ENCODE measurements around the gene FURIN. TPM values are rescaled to one million over a fixed set of nuclear protein-coding genes. Genes with fewer than 3 reads are reported as not detected.

FURIN gene
- 10 to 100 TPM; 37.2 to 40.3 TPM for total RNA-seq
- 10 to 100 TPM in 1 of 2 donors, 1 to 10 TPM in 1; 1.6 to 11.6 TPM for polyA plus RNA-seq

- peak within 1 kb of the TSS in 6 of 7 donors; percentile 79 to 98 (median 93) for H3K27ac Mint-ChIP-seq
- H3K9me3 Mint-ChIP-seq, result peaks cover 0 to 1% (median 0%) of the 10 kb centered on the region in 8 donors
- ChIA-PET CTCF (ENCODE audit: partially characterized antibody) (interaction anchor here (0.6 kb wide), 1 partner anchor 95 kb away, joined by 3 read pairs; no protein-coding TSS in a partner anchor), POLR2A (ENCODE audit: partially characterized antibody) (interaction anchor here (0.6 to 1.0 kb wide), 3 partner anchors 38 to 62 kb away, joined by 3 to 5 read pairs (median 3); no protein-coding TSS in a partner anchor)
- intact Hi-C loops (cut with micrococcal nuclease), result no loop called here
- peak within 1 kb of the TSS in 7 of 8 donors; percentile 17 to 88 (median 36) for H3K4me3 Mint-ChIP-seq
- H3K4me1 Mint-ChIP-seq, result peaks cover 21 to 52% (median 32%) of the 10 kb centered on the region in 4 donors
- peak in 1 of 5 donors; percentile 15 for DNase-seq
- Histone ChIP-seq H3K9me3 (ENCODE audit: control insufficient read depth in 1 of 2, low read length in 2 of 2) (no peaks in the 10 kb centered on the region), H3K36me3 (ENCODE audit: insufficient read depth, low read length) (no peaks in the 10 kb centered on the region), H3K27me3 (ENCODE audit: insufficient read depth, low read length) (no peaks in the 10 kb centered on the region), H3K4me3 (ENCODE audit: low read length in 2 of 2) (no peak within 1 kb of the TSS), H3K27ac (ENCODE audit: low read depth, low read length) (peak within 1 kb of the TSS; percentile 68), H3K4me1 (ENCODE audit: insufficient read depth, low read length) (peaks cover 34% of the 10 kb centered on the region)
- H3K36me3 Mint-ChIP-seq, result peaks cover 0 to 11% of the 10 kb centered on the region in 2 donors
- H3K27me3 Mint-ChIP-seq, result no peaks in the 10 kb centered on the region
These were observed at the start of gene FURIN for GRCh38 chr15:90868261-90868689. Gene FURIN (plus strand): TSS chr15:90868588. CDS start chr15:90875741, 7,153 bp downstream.

- H3K9me3 Mint-ChIP-seq, result no peaks in the 10 kb centered on the region
- ChIA-PET CTCF (ENCODE audit: partially characterized antibody) (no interaction called here), POLR2A (ENCODE audit: partially characterized antibody) (no interaction called here)
- H3K36me3 Mint-ChIP-seq, result no peaks in the 10 kb centered on the region
- no peaks in the 10 kb centered on the region for H3K36me3 ChIP-seq (ENCODE audit: insufficient read depth, low read length)
- peak overlapping the region in 2 of 7 donors; percentile 12 to 29 for H3K27ac Mint-ChIP-seq
- no peaks in the 10 kb centered on the region for H3K27me3 ChIP-seq (ENCODE audit: insufficient read depth, low read length)
- H3K9me3 ChIP-seq (ENCODE audit: control insufficient read depth in 1 of 2, low read length in 2 of 2), result no peaks in the 10 kb centered on the region
- H3K4me1 ChIP-seq (ENCODE audit: insufficient read depth, low read length), result peaks cover 35% of the 10 kb centered on the region
- no peak overlapping the region for H3K27ac ChIP-seq (ENCODE audit: low read depth, low read length)
- H3K4me1 Mint-ChIP-seq, result peaks cover 5 to 30% (median 21%) of the 10 kb centered on the region in 4 donors
- no peak for DNase-seq
- no peaks in the 10 kb centered on the region for H3K27me3 Mint-ChIP-seq
- no peak overlapping the region for H3K4me3 ChIP-seq (ENCODE audit: low read length in 2 of 2)
- H3K4me3 Mint-ChIP-seq, result no peak overlapping the region
- intact Hi-C loops (cut with micrococcal nuclease), result no loop called here
These were observed 49.0 kb upstream of the FURIN start for GRCh38 chr15:90819390-90819789.

GRCh38 chr15:90819850-90820249 lies 48.5 kb upstream of the FURIN start:
- H3K4me1 ChIP-seq (ENCODE audit: insufficient read depth, low read length), result peaks cover 30% of the 10 kb centered on the region
- H3K4me3 Mint-ChIP-seq, result no peak overlapping the region
- H3K4me1 Mint-ChIP-seq, result peaks cover 5 to 25% (median 17%) of the 10 kb centered on the region in 4 donors
- H3K27me3 Mint-ChIP-seq, result no peaks in the 10 kb centered on the region
- H3K27ac ChIP-seq (ENCODE audit: low read depth, low read length), result no peak overlapping the region
- CTCF ChIA-PET (ENCODE audit: partially characterized antibody), result no interaction called here
- no peaks in the 10 kb centered on the region for H3K9me3 Mint-ChIP-seq
- no peak for DNase-seq
- no peaks in the 10 kb centered on the region for H3K9me3 ChIP-seq (ENCODE audit: control insufficient read depth in 1 of 2, low read length in 2 of 2)
- intact Hi-C loops (cut with micrococcal nuclease), result no loop called here
- no peaks in the 10 kb centered on the region for H3K36me3 Mint-ChIP-seq
- POLR2A ChIA-PET (ENCODE audit: partially characterized antibody), result no interaction called here
- H3K27me3 ChIP-seq (ENCODE audit: insufficient read depth, low read length), result no peaks in the 10 kb centered on the region
- H3K36me3 ChIP-seq (ENCODE audit: insufficient read depth, low read length), result no peaks in the 10 kb centered on the region
- no peak overlapping the region for H3K4me3 ChIP-seq (ENCODE audit: low read length in 2 of 2)
- H3K27ac Mint-ChIP-seq, result no peak overlapping the region

- Mint-ChIP-seq H3K4me3 (no peak overlapping the region), H3K27ac (peak overlapping the region in 1 of 7 donors; percentile 64), H3K4me1 (peaks cover 2 to 19% (median 11%) of the 10 kb centered on the region in 4 donors), H3K9me3 (no peaks in the 10 kb centered on the region), H3K27me3 (no peaks in the 10 kb centered on the region), H3K36me3 (no peaks in the 10 kb centered on the region)
- Histone ChIP-seq H3K4me3 (ENCODE audit: low read length in 2 of 2) (no peak overlapping the region), H3K27me3 (ENCODE audit: insufficient read depth, low read length) (no peaks in the 10 kb centered on the region), H3K27ac (ENCODE audit: low read depth, low read length) (no peak overlapping the region), H3K36me3 (ENCODE audit: insufficient read depth, low read length) (no peaks in the 10 kb centered on the region), H3K9me3 (ENCODE audit: control insufficient read depth in 1 of 2, low read length in 2 of 2) (no peaks in the 10 kb centered on the region), H3K4me1 (ENCODE audit: insufficient read depth, low read length) (peaks cover 24% of the 10 kb centered on the region)
- DNase-seq, result no peak
- ChIA-PET POLR2A (ENCODE audit: partially characterized antibody) (no interaction called here), CTCF (ENCODE audit: partially characterized antibody) (interaction anchor here (1.0 kb wide), 1 partner anchor 66 kb away, joined by 3 read pairs; no protein-coding TSS in a partner anchor)
- intact Hi-C loops (cut with micrococcal nuclease), result no loop called here
These were observed 47.9 kb upstream of the FURIN start for GRCh38 chr15:90820481-90820880.

GRCh38 chr15:90822204-90822955 lies 46.0 kb upstream of the FURIN start:
- Histone ChIP-seq H3K9me3 (ENCODE audit: control insufficient read depth in 1 of 2, low read length in 2 of 2) (no peaks in the 10 kb centered on the region), H3K4me3 (ENCODE audit: low read length in 2 of 2) (no peak overlapping the region), H3K27me3 (ENCODE audit: insufficient read depth, low read length) (no peaks in the 10 kb centered on the region), H3K27ac (ENCODE audit: low read depth, low read length) (no peak overlapping the region), H3K36me3 (ENCODE audit: insufficient read depth, low read length) (no peaks in the 10 kb centered on the region), H3K4me1 (ENCODE audit: insufficient read depth, low read length) (peaks cover 15% of the 10 kb centered on the region)
- no peak overlapping the region for H3K27ac Mint-ChIP-seq
- H3K36me3 Mint-ChIP-seq, result no peaks in the 10 kb centered on the region
- no peak for DNase-seq
- peaks cover 0 to 2% of the 10 kb centered on the region in 2 donors for H3K27me3 Mint-ChIP-seq
- H3K4me3 Mint-ChIP-seq, result no peak overlapping the region
- H3K9me3 Mint-ChIP-seq, result peaks cover 0 to 3% (median 0%) of the 10 kb centered on the region in 8 donors
- ChIA-PET POLR2A (ENCODE audit: partially characterized antibody) (interaction anchor here (1.2 kb wide), 1 partner anchor 11 kb away, joined by 3 read pairs; no protein-coding TSS in a partner anchor), CTCF (ENCODE audit: partially characterized antibody) (interaction anchor here (1.4 kb wide), 1 partner anchor 52 kb away, joined by 3 read pairs; no protein-coding TSS in a partner anchor)
- peaks cover 1 to 9% (median 8%) of the 10 kb centered on the region in 4 donors for H3K4me1 Mint-ChIP-seq
- intact Hi-C loops (cut with micrococcal nuclease), result no loop called here

- H3K27ac Mint-ChIP-seq, result peak overlapping the region in 1 of 7 donors; percentile 29
- H3K4me3 ChIP-seq (ENCODE audit: low read length in 2 of 2), result no peak overlapping the region
- no peaks in the 10 kb centered on the region for H3K9me3 ChIP-seq (ENCODE audit: control insufficient read depth in 1 of 2, low read length in 2 of 2)
- peaks cover 3% of the 10 kb centered on the region for H3K4me1 ChIP-seq (ENCODE audit: insufficient read depth, low read length)
- peaks cover 0 to 2% of the 10 kb centered on the region in 2 donors for H3K27me3 Mint-ChIP-seq
- no peak for DNase-seq
- ChIA-PET CTCF (ENCODE audit: partially characterized antibody) (interaction anchor here (0.7 kb wide), 1 partner anchor 339 kb away, joined by 3 read pairs; no protein-coding TSS in a partner anchor), POLR2A (ENCODE audit: partially characterized antibody) (interaction anchor here (1.2 kb wide), 1 partner anchor 10 kb away, joined by 3 read pairs; no protein-coding TSS in a partner anchor)
- no peaks in the 10 kb centered on the region for H3K36me3 ChIP-seq (ENCODE audit: insufficient read depth, low read length)
- peaks cover 0 to 3% (median 0%) of the 10 kb centered on the region in 8 donors for H3K9me3 Mint-ChIP-seq
- intact Hi-C loops (cut with micrococcal nuclease), result no loop called here
- peaks cover 0 to 3% (median 0%) of the 10 kb centered on the region in 4 donors for H3K4me1 Mint-ChIP-seq
- H3K27me3 ChIP-seq (ENCODE audit: insufficient read depth, low read length), result no peaks in the 10 kb centered on the region
- no peak overlapping the region for H3K27ac ChIP-seq (ENCODE audit: low read depth, low read length)
- H3K36me3 Mint-ChIP-seq, result no peaks in the 10 kb centered on the region
- H3K4me3 Mint-ChIP-seq, result no peak overlapping the region
These were observed 44.9 kb upstream of the FURIN start for GRCh38 chr15:90823455-90823974.

All from CD4-positive, alpha-beta memory T cell (primary cell).